ENCODE results near the gene YARS2.
"Not testable (repeated sequence)": the region's sequence is repeated elsewhere in the genome, so short reads cannot be mapped to it uniquely, and the experiment has no call there.

YARS2 gene

GRCh38 chr12:32739279-32739678 is 16.4 kb downstream of the YARS2 start:
- in situ Hi-C loops (cut with HindIII; ENCODE audit: low sequenced_read_pairs) = loop anchor here (5.0 kb wide), 1 partner anchor 67 kb away; no protein-coding TSS in a partner anchor
- no peak for TF ChIP-seq CTCF (IDR thresholded peaks at IDR 0.05; ENCODE audit: low read depth, low read length, missing control alignments)
- no peak overlapping the region for H3K4me3 ChIP-seq (ENCODE audit: low read depth, low read length)
- DNase-seq (ENCODE audit: low read depth) = no peak

- no peak overlapping the region for H3K4me3 ChIP-seq (ENCODE audit: low read depth, low read length)
- in situ Hi-C loops (cut with HindIII; ENCODE audit: low sequenced_read_pairs) = loop anchor here (5.0 kb wide), 1 partner anchor 65 kb away; no protein-coding TSS in a partner anchor
- no peak for DNase-seq (ENCODE audit: low read depth)
These were observed 18.0 kb downstream of the YARS2 start for GRCh38 chr12:32737715-32738114.

GRCh38 chr12:32736445-32736844 is 19.3 kb downstream of the YARS2 start:
- in situ Hi-C loops (cut with HindIII; ENCODE audit: low sequenced_read_pairs) = loop anchor here (5.0 kb wide), 1 partner anchor 64 kb away; no protein-coding TSS in a partner anchor
- TF ChIP-seq CTCF (IDR thresholded peaks at IDR 0.05; ENCODE audit: low read depth, low read length, missing control alignments) = no peak
- H3K4me3 ChIP-seq (ENCODE audit: low read depth, low read length) = no peak overlapping the region
- DNase-seq (ENCODE audit: low read depth) = no peak

More at GRCh38 chr12:32737715-32738114, 18.0 kb downstream of the YARS2 start:
- TF ChIP-seq CTCF (IDR thresholded peaks at IDR 0.05; ENCODE audit: low read depth, low read length, missing control alignments) = no peak

- in situ Hi-C loops (cut with HindIII; ENCODE audit: low sequenced_read_pairs) = loop anchor here (5.0 kb wide), 1 partner anchor 63 kb away; no protein-coding TSS in a partner anchor
- TF ChIP-seq CTCF (IDR thresholded peaks at IDR 0.05; ENCODE audit: low read depth, low read length, missing control alignments) = no peak
- DNase-seq (ENCODE audit: low read depth) = no peak
- H3K4me3 ChIP-seq (ENCODE audit: low read depth, low read length) = no peak overlapping the region
These were observed 20.7 kb downstream of the YARS2 start for GRCh38 chr12:32734952-32735351.

- in situ Hi-C loops (cut with HindIII; ENCODE audit: low sequenced_read_pairs) = no loop called here
- no peak for DNase-seq (ENCODE audit: low read depth)
- no peak overlapping the region for H3K4me3 ChIP-seq (ENCODE audit: low read depth, low read length)
- TF ChIP-seq CTCF (IDR thresholded peaks at IDR 0.05; ENCODE audit: low read depth, low read length, missing control alignments) = no peak
These were observed 28.5 kb downstream of the YARS2 start for GRCh38 chr12:32727237-32727636.

- TF ChIP-seq CTCF (IDR thresholded peaks at IDR 0.05; ENCODE audit: low read depth, low read length, missing control alignments) = no peak
- DNase-seq (ENCODE audit: low read depth) = no peak
- H3K4me3 ChIP-seq (ENCODE audit: low read depth, low read length) = no peak overlapping the region
- in situ Hi-C loops (cut with HindIII; ENCODE audit: low sequenced_read_pairs) = no loop called here
These were observed 29.4 kb downstream of the YARS2 start for GRCh38 chr12:32726286-32726685.

GRCh38 chr12:32725308-32725707 is 30.4 kb downstream of the YARS2 start:
- in situ Hi-C loops (cut with HindIII; ENCODE audit: low sequenced_read_pairs); H3K4me3 ChIP-seq (ENCODE audit: low read depth, low read length); DNase-seq (ENCODE audit: low read depth): not testable (repeated sequence)
